ENCODE data around the gene PUSL1. TPM values are rescaled to one million over a fixed set of nuclear protein-coding genes. Genes with fewer than 3 reads are reported as not detected.

PUSL1 gene
- total RNA-seq, 1 donor from 2014 or later, result 10.4 TPM

DNA sequence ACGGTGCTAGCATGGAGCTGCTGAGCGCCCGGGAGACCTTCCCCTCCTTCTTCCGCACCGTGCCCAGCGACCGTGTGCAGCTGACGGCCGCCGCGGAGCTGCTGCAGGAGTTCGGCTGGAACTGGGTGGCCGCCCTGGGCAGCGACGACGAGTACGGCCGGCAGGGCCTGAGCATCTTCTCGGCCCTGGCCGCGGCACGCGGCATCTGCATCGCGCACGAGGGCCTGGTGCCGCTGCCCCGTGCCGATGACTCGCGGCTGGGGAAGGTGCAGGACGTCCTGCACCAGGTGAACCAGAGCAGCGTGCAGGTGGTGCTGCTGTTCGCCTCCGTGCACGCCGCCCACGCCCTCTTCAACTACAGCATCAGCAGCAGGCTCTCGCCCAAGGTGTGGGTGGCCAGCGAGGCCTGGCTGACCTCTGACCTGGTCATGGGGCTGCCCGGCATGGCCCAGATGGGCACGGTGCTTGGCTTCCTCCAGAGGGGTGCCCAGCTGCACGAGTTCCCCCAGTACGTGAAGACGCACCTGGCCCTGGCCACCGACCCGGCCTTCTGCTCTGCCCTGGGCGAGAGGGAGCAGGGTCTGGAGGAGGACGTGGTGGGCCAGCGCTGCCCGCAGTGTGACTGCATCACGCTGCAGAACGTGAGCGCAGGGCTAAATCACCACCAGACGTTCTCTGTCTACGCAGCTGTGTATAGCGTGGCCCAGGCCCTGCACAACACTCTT, 23.8 kb downstream of the PUSL1 start:
- DNase-seq, result no peak
- Histone ChIP-seq H3K4me1 (peaks cover 37% of the 10 kb centered on the region), H3K9me3 (replicated peaks) (no peaks in the 10 kb centered on the region), H3K27me3 (ENCODE audit: low read depth) (no peaks in the 10 kb centered on the region), H3K4me3 (no peak overlapping the region), H3K27ac (replicated peaks) (no peak overlapping the region), H3K36me3 (peaks cover 35% of the 10 kb centered on the region)
- intact Hi-C loops (cut with micrococcal nuclease), result no loop called here
- TF ChIP-seq CTCF (IDR thresholded peaks at IDR 0.05; ENCODE audit: borderline replicate concordance), result no peak

DNA sequence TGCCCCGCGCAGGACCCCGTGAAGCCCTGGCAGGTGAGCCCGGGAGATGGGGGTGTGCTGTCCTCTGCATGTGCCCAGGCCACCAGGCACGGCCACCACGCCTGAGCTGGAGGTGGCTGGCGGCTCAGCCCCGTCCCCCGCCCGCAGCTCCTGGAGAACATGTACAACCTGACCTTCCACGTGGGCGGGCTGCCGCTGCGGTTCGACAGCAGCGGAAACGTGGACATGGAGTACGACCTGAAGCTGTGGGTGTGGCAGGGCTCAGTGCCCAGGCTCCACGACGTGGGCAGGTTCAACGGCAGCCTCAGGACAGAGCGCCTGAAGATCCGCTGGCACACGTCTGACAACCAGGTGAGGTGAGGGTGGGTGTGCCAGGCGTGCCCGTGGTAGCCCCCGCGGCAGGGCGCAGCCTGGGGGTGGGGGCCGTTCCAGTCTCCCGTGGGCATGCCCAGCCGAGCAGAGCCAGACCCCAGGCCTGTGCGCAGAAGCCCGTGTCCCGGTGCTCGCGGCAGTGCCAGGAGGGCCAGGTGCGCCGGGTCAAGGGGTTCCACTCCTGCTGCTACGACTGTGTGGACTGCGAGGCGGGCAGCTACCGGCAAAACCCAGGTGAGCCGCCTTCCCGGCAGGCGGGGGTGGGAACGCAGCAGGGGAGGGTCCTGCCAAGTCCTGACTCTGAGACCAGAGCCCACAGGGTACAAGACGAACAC, 24.5 kb downstream of the PUSL1 start:
- no peaks in the 10 kb centered on the region for H3K9me3 ChIP-seq (replicated peaks)
- DNase-seq, result no peak
- H3K27ac ChIP-seq (replicated peaks), result no peak overlapping the region
- peaks cover 30% of the 10 kb centered on the region for H3K4me1 ChIP-seq
- intact Hi-C loops (cut with micrococcal nuclease), result no loop called here
- peaks cover 35% of the 10 kb centered on the region for H3K36me3 ChIP-seq
- no peaks in the 10 kb centered on the region for H3K27me3 ChIP-seq (ENCODE audit: low read depth)
- no peak for TF ChIP-seq CTCF (IDR thresholded peaks at IDR 0.05; ENCODE audit: borderline replicate concordance)
- no peak overlapping the region for H3K4me3 ChIP-seq

DNA sequence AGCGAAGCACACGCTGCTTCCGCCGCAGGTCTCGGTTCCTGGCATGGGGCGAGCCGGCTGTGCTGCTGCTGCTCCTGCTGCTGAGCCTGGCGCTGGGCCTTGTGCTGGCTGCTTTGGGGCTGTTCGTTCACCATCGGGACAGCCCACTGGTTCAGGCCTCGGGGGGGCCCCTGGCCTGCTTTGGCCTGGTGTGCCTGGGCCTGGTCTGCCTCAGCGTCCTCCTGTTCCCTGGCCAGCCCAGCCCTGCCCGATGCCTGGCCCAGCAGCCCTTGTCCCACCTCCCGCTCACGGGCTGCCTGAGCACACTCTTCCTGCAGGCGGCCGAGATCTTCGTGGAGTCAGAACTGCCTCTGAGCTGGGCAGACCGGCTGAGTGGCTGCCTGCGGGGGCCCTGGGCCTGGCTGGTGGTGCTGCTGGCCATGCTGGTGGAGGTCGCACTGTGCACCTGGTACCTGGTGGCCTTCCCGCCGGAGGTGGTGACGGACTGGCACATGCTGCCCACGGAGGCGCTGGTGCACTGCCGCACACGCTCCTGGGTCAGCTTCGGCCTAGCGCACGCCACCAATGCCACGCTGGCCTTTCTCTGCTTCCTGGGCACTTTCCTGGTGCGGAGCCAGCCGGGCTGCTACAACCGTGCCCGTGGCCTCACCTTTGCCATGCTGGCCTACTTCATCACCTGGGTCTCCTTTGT, 25.3 kb downstream of the PUSL1 start:
- intact Hi-C loops (cut with micrococcal nuclease), result no loop called here
- H3K27ac ChIP-seq (replicated peaks), result no peak overlapping the region

GRCh38 chr1:1334835-1335234, 26.4 kb downstream of the PUSL1 start:
- DNase-seq, result no peak
- no peak for TF ChIP-seq CTCF (IDR thresholded peaks at IDR 0.05; ENCODE audit: borderline replicate concordance)
- H3K27ac ChIP-seq (replicated peaks), result no peak overlapping the region
- no peaks in the 10 kb centered on the region for H3K27me3 ChIP-seq (ENCODE audit: low read depth)
- H3K4me3 ChIP-seq, result no peak overlapping the region
- peaks cover 17% of the 10 kb centered on the region for H3K4me1 ChIP-seq
- intact Hi-C loops (cut with micrococcal nuclease), result no loop called here
- H3K36me3 ChIP-seq, result peaks cover 41% of the 10 kb centered on the region
- no peaks in the 10 kb centered on the region for H3K9me3 ChIP-seq (replicated peaks)

More for the DNA sequence above, 25.3 kb downstream of the PUSL1 start:
- no peaks in the 10 kb centered on the region for H3K27me3 ChIP-seq (ENCODE audit: low read depth)
- H3K9me3 ChIP-seq (replicated peaks), result no peaks in the 10 kb centered on the region
- no peak for DNase-seq
- H3K4me3 ChIP-seq, result no peak overlapping the region
- H3K4me1 ChIP-seq, result peaks cover 22% of the 10 kb centered on the region
- TF ChIP-seq CTCF (IDR thresholded peaks at IDR 0.05; ENCODE audit: borderline replicate concordance), result no peak
- H3K36me3 ChIP-seq, result peaks cover 35% of the 10 kb centered on the region

- no peaks in the 10 kb centered on the region for H3K27me3 ChIP-seq (ENCODE audit: low read depth)
- no peaks in the 10 kb centered on the region for H3K9me3 ChIP-seq (replicated peaks)
- peaks cover 46% of the 10 kb centered on the region for H3K36me3 ChIP-seq
- no peak overlapping the region for H3K27ac ChIP-seq (replicated peaks)
- peaks cover 13% of the 10 kb centered on the region for H3K4me1 ChIP-seq
- intact Hi-C loops (cut with micrococcal nuclease), result no loop called here
- TF ChIP-seq CTCF (IDR thresholded peaks at IDR 0.05; ENCODE audit: borderline replicate concordance), result no peak
- DNase-seq, result no peak
- H3K4me3 ChIP-seq, result no peak overlapping the region
These were observed 26.9 kb downstream of the PUSL1 start for GRCh38 chr1:1335283-1335682.

Data from left ventricle myocardium inferior (tissue), 1 donor.